Caki2 (cell line): ENCODE results near the gene SSBP1. TPM values are rescaled to one million over a fixed set of nuclear protein-coding genes. Genes with fewer than 3 reads are reported as not detected.
"Not testable (repeated sequence)": the region's sequence is repeated elsewhere in the genome, so short reads cannot be mapped to it uniquely, and the experiment has no call there.

ENCODE experiments used
- DNase-seq: peaks from one replicate; pipeline ENCODE4 v3.0.0-alpha.2; 2015; ENCODE audit warnings: low read depth
- in situ Hi-C: cut with HindIII; loops from 2 replicates; pipeline ENCODE4 v1.10.0; 2016; ENCODE audit warnings: low sequenced_read_pairs, low pct_unique_long_range_greater_than_20kb, mixed read lengths
- total RNA-seq: library from RNA; depleted of rRNA; stranded (reverse); fragments of >200 nt; shearing (Covaris generic); gene quantifications from 2 replicates; pipeline ENCODE4 v1.2.3, GENCODE V29; 2014; ENCODE audit warnings: low replicate concordance; rRNA removed

Gene SSBP1
- total RNA-seq, 1 experiment from 2014 or later, result 197 TPM

GRCh38 chr7:141744131-141744530 is 6.0 kb downstream of the SSBP1 start:
- no peak for DNase-seq
- in situ Hi-C loops, result no loop called here

- in situ Hi-C loops, result no loop called here
- DNase-seq, result peak; percentile 7
Observed at GRCh38 chr7:141748396-141748795, 10.2 kb downstream of the SSBP1 start.

- peak; percentile 39 for DNase-seq
- in situ Hi-C loops, result not testable (repeated sequence)
Observed at GRCh38 chr7:141751904-141752303, 13.7 kb downstream of the SSBP1 start.

- no peak for DNase-seq
Observed at GRCh38 chr7:141752634-141753033, 14.5 kb downstream of the SSBP1 start.

GRCh38 chr7:141754939-141755338 is 16.8 kb downstream of the SSBP1 start:
- in situ Hi-C loops, result no loop called here
- DNase-seq, result no peak

More at GRCh38 chr7:141752634-141753033, 14.5 kb downstream of the SSBP1 start:
- in situ Hi-C loops, result no loop called here

GRCh38 chr7:141763797-141764196 is 25.6 kb downstream of the SSBP1 start, which contains the start of gene TAS2R3:
TSS of gene TAS2R3 (plus strand) at chr7:141764097. CDS start at chr7:141764159, 62 bp downstream.
- no peak for DNase-seq
- in situ Hi-C loops, result no loop called here

GRCh38 chr7:141770083-141770583 is 32.0 kb downstream of the SSBP1 start:
- in situ Hi-C loops, DNase-seq: not testable (repeated sequence)

- DNase-seq, result no peak
Observed at GRCh38 chr7:141776374-141776773, 38.2 kb downstream of the SSBP1 start, which contains the start of gene TAS2R4. TSS of gene TAS2R4 (plus strand) at chr7:141776674. CDS start at chr7:141778489, 1,815 bp downstream.

GRCh38 chr7:141785706-141786552 is 47.8 kb downstream of the SSBP1 start:
- DNase-seq, result peak; percentile 29
- in situ Hi-C loops, result no loop called here

More at GRCh38 chr7:141776374-141776773, 38.2 kb downstream of the SSBP1 start, which contains the start of gene TAS2R4:
- in situ Hi-C loops, result no loop called here

- DNase-seq, result no peak
- in situ Hi-C loops, result no loop called here
Observed at GRCh38 chr7:141788296-141788695, 50.1 kb downstream of the SSBP1 start.

GRCh38 chr7:141789917-141790316 is 51.8 kb downstream of the SSBP1 start, which contains the start of gene TAS2R5:
TSS of gene TAS2R5 (plus strand) at chr7:141790217. CDS start at chr7:141790362, 145 bp downstream.
- in situ Hi-C loops, result no loop called here
- no peak for DNase-seq

GRCh38 chr7:141792526-141792925 is 54.4 kb downstream of the SSBP1 start:
- in situ Hi-C loops, result no loop called here
- DNase-seq, result no peak

Other genes with a start within 250 kb of the SSBP1 start
- 24.0 and 31.1 TPM in 2 replicates for gene AGK, start 186.9 kb upstream of the SSBP1 start, total RNA-seq
- 1.6 and 1.7 TPM in 2 replicates for gene DENND11, start 36.2 kb upstream of the SSBP1 start, total RNA-seq
- not detected in 2 replicates for gene WEE2, start 30.0 kb upstream of the SSBP1 start, total RNA-seq
- not detected in 2 replicates for gene TAS2R3, start 25.7 kb downstream of the SSBP1 start, total RNA-seq
- gene TAS2R4, start 38.3 kb downstream of the SSBP1 start, total RNA-seq, result not detected in 2 replicates
- gene TAS2R5, start 51.9 kb downstream of the SSBP1 start, total RNA-seq, result 0.17 TPM in 1 of 2 replicates, not detected in the other
- gene PRSS37, start 103.1 kb downstream of the SSBP1 start, total RNA-seq, result not detected in 2 replicates
- gene OR9A4, start 178.0 kb downstream of the SSBP1 start, total RNA-seq, result not detected in 2 replicates
- gene CLEC5A, start 208.6 kb downstream of the SSBP1 start, total RNA-seq, result not detected in 2 replicates
- not detected in 2 replicates for gene TAS2R38, start 235.4 kb downstream of the SSBP1 start, total RNA-seq